GM20431 (cell line): ENCODE results near the gene FILIP1.

Experiments used
- in situ Hi-C: fragments of 300-500 bp; cut with MseI, MboI; formaldehyde crosslinking; loops from one replicate; pipeline ENCODE4 v1.15.0; 2020; ENCODE audit warnings: low sequenced_read_pairs; ENCODE audit not compliant: unreplicated experiment

Gene FILIP1

DNA sequence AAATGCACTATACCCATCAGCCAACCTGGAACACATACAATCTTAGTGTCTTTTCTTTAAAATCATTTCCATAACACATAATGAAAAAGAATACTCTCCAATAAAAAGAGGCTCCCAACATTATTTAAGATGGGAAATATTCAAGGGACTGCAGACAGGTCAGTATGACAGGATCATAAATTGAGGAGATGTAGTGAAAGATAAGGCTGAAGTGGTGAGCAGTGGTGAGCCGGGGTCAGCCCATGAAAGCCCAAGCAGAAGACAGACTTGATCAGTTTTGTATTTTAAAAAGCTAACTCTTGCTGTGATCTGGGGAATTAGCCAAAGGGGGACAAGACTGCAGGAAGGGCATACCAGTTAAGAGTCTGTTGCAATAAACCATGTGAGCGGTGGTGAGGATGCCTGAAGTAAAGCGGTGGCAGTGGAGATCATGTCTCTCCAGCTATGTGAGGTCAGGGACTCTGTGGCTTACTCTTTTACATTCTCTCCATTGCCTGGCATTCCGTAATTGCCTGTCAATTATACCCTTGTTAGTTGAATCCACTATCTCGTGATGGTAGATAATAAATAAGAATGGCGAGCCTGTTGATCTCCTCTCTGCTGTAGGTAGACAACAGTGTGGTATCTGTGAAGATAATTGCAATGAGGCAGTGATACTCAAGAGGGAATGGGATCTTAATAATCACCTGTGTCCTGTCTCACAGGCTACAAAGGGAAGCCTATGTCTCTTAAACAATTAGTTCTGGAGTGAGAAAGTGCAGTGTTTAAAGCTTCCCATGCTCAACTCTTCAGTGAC is 97.4 kb downstream of the FILIP1 start:
- in situ Hi-C loops = no loop called here

DNA sequence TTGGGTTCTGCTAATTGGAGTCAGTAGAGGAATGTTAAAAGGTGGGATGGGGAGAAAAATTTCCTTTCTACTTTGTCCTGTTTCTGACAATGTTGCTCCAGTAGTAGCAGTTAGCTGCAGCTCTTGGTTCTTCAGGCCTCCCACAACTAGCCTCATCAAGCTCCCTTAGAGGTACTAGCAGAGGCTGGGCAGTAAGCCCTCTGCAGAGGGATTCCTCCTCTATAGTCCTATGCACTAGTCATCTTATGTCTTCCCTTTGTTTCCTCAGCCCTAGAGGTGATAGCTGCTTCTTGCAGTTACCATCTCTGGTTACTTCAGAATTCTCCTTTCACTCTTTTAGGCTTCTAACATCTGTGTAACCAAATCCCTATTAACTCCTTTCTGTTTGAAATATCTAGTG is 99.8 kb downstream of the FILIP1 start:
- in situ Hi-C loops = no loop called here

DNA sequence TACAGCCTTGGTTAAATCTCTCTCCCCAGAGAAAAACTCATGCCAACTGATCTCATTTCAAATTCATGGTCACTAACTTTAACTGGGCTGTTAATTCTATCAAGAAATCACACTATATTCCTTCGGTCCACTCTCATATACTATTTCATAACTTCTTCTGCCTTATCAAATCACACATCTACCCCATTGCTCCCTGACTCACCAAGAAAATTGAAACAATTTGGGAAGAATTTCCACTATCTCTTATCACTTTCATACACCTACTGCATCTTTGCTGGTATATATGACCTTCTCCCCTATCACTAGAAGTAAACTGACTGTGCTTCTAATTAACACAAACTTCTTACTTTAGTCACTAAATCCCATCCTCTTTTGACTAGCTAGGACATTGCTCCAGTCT is 102.3 kb downstream of the FILIP1 start:
- in situ Hi-C loops = no loop called here

DNA sequence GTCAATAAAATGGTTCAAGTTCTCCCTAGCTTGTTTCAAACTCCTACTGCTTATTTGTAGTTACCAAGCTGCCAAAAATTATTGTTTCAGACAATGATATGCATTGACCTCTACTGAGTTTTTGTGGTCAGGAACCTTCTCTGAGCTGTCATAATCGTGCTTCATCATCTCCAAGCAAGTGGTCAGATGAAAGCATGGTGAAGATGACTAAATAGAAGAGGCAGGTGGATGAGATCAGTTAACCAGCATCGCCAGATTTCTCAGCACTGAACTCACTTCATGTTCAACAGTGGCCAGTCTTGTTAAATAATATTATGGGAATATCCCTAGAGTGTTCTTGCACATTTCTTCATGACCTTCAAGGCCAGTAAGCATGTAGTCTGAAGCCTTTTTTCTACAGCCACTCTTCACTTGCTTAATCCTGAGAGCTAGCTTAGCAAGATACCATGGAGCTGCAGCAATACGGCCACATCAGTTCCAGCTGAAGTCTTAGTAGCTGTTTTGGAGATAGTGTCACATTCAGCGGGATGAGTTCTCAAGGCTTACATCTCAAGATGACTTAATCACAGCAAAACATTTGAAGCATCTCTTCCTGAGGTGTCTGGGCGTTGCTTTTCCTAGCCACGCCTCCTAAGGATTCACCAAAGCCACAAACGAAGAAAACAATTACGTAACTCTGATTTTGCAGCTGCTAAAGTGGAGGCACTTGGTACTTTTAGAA is 107.4 kb downstream of the FILIP1 start:
- in situ Hi-C loops = no loop called here

DNA sequence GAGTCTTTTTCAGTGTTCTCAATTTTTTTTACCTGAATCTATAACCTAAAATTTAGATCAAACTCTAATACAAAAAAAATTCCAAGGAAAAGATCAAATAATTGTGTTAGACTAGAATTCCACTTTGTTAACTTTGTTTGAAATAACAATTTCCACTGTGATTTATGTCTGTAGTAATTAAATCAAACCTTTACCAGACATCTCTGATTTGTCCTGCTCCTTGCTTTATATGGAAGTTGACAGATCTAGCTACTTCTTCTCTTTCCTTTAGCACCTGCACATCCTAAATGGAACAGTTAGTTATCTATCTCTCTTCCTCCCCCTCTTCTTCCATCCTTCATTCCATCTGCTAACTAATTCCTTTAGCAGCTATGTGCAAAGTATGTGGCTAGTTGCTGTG is 109.5 kb downstream of the FILIP1 start:
- in situ Hi-C loops = no loop called here

DNA sequence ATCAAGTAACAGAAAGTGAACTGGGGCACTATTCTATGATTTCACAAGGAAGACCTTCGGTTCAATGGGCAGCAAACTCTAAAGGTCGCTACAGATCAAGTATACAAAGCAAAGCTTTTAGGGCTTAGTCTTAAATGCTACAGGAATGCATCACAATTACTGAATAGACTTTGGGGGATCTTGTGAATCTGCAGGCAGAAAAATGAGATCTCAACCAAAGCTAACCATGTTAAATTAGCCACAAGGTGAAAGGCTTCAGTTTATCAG is 111.0 kb downstream of the FILIP1 start:
- in situ Hi-C loops = no loop called here

DNA sequence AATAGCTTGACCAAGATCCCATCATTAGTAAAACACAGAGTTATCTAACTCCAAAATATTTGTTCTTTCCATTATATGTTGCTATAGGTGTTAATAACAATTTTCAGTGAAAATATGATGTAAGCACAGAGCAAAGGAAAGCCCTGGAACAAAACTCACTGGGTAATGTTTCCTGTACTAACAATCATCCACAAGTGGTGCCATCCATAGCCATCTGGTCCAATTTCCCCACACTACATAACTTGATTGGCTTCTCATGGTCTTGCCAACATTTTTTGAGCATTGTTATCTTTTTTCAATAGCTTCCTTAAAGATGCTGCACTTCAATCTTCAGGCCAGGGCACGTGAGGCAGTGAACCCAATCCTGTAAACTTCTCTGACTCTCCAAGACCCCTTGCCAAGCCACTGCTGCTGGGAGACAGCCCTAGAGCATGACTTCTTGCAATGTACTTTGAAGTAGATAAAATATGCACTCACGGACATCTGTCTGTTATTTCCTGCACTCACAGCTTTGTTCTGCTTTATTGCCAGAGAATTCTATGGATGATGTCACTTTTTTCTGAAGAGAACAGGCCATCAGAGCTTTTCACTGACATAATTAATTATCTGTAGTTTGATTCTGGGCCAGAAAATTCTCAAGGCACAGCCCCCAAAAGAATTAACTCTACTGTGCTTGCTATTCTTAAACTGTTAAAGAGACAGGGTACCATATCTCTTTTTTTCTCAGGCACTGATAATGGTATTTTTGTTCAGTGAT is 111.5 kb downstream of the FILIP1 start:
- in situ Hi-C loops = no loop called here

DNA sequence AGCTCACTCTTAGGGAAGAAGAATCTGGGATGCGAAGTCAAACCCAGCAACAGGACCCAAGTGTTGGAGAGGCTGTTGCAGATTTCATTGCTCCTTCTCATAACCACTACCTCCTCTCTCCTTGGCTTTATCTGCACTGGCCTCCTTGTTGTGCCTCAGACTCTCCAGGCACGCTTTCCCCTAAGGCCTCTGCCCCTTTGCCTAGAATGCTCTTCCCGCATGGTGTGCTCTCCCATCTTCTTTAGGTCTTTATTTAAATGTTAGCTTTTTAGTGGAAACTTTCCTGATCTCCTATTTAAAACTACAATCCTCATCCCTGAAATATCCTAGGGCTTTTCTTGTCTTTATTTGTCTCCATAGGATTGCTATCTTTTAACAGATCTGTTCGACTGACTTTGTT is 114.1 kb downstream of the FILIP1 start:
- in situ Hi-C loops = no loop called here

DNA sequence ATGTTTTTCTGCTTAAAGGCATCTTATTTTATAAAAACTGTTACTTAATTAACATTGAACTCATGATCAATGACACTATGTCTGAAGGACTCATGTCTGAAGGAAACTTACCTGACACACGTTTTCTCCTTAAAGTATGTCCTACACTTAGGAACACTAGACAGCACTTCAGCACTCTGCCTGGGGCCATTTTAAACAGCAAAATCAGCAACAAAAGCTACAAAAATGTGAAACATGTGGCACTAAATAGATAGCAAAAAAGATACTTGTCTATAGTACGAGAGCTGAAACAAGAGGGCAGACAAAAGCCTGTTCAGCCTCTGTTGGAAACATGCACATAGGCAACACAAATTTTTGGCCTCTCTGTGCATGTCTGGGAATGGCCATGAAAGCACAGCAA is 115.5 kb downstream of the FILIP1 start:
- in situ Hi-C loops = no loop called here

DNA sequence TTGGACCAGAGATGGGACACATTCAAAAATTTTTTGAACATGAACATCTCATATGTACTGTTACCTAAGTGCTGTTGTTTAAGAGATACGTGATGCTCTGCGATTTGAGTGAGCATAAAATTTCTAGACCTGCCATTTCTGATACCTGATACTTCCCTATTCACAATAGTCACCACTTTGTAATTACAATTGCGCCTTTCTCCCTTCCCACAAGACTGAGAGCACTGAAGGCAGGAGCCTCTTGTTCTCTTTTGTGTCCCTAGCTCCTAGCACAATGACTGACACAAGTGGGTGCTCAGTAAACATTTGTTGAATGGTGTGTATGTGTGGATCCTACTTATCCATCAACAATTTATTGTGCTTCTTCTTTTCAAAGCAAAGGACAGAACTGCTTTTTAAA is 116.2 kb downstream of the FILIP1 start:
- in situ Hi-C loops = no loop called here

DNA sequence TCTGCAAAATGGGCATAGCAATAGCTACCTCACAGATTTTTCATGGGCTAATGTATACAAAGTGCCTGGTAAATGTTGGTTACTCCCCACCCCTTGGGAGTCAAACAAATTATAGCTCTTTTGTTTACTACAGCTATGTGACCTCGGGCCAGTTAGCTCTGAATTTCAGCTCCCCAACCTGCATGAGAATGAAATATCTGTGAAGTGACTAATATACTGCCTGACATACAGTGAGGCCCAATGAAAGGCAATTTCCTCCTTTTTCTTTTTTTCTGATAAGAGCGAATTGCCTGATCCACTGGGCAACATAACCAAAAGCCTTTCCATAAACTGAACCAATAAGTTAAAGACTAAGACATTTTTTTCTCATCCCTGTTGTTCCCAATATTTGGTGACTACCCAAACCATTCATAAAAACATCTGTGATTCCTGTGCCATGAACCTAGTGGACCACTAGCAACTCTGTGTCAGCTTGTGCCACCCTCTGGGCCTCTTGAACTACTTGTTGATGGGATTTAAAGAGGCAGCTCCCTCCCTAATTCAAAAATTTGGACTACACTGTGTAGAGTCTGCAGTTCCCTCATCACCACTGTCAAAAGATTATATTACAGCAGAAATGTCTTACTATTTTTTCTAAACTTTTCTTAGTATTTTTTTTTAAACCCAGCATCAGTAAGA is 117.1 kb downstream of the FILIP1 start:
- in situ Hi-C loops = no loop called here

DNA sequence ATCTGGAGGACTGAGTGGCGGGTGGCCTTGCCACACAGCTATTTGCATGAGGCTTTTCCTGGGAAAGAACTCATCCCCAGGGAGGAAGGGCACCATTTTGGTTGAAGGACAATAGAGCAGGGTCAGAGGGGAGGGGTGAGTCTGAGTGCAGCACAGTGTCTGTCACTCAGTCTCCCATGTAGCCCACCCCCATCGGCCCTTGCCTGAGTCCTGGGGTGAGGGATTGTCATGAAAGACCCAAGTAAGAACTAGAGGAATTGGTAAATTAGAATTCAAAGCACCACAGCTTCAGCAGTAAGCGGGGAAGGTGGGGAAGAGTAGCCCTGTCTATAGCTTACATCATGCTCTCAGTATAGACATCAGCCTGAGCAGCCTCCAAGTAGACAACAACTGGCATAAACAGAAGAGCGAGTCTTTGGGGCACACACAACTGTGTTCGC is 118.6 kb downstream of the FILIP1 start:
- in situ Hi-C loops = no loop called here

DNA sequence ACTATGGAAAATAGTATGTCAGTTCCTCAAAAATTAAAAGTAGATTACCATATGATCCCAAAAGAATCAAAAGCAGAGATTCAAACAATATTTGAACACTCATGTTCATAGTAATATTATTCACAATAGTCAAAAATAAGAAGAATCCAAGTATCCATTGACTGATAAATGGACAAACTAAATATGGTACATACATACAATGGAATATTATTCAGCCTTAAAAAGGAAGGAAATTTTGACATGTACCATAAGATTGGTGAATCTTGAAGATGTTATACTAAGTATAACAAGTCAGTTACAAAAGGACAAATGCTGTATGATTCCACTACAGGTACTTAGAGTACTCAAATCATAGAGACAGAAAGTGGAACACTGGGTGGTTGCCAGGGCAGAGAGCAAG is 120.7 kb downstream of the FILIP1 start:
- in situ Hi-C loops = no loop called here

DNA sequence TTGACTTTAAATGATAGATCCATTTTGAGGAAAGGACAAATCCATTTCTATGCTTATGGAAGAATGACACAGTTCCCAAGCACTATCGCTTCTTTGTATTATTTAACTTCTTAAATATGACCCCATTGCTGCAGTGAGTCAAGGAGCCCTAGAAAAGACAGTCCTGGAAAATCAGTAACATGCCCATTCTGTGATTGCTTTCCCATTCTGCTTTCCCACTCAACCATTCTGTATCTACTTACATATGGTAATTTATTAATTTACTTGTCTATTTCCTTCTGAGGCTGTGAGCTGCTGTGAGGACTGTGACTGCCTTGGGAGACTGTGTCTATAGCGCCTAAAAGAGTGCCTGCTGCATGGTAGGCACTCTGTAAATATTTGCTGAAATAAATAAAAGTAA is 123.6 kb downstream of the FILIP1 start:
- in situ Hi-C loops = no loop called here

DNA sequence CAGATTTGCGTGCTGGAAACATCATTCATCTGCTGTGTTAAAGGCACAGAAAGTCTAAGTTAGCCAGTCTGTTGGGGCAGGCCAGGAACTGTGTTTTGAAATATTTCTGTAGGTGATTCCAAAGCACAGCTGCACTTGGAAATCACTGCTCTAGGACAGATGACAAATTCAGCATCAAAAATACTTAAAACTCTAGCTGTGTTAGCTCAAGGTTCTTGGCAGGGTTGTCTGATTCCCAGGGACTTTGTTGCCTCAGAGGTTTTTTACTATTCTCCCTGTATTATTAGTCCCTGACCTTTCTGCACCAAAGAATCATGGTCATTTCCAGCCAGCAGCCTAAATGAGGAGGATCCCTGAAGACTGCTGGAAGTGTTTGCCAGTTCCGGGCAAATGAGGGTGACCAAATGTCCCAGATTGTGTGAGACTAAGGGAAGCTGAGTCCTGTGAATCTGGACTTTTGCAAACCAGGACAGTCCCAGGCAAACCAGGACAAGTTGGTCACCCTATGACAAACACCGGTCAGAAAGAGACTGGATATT is 124.7 kb downstream of the FILIP1 start:
- in situ Hi-C loops = no loop called here

DNA sequence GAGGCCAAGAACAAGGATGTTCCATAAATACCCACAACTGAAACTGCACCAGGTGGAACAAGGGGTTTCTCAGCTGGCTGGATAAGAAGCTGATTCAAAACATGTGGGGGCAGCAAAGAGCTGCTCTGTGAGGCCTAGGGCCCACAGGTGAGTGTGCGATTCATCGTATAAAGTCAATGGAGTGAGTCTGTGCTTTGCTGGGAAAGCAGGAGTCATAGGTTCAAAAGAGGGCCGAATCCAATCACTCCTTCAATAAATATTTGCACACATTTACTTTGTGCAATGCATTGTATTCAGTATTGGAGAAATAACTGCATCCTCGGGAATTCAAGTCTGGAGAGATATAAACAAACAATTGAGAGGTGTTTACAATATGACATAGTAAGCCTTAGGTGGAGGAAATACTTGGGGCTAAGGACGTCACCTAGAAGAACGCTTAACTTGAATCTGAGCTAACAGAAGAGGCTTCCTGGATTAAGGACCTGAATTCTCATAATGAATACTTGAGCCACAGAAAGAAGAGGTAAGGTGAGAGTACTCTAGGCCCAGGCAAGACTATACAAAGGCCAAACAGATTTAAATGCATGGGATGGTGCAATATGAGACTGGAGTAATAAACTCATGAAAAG is 125.3 kb downstream of the FILIP1 start:
- in situ Hi-C loops = no loop called here

DNA sequence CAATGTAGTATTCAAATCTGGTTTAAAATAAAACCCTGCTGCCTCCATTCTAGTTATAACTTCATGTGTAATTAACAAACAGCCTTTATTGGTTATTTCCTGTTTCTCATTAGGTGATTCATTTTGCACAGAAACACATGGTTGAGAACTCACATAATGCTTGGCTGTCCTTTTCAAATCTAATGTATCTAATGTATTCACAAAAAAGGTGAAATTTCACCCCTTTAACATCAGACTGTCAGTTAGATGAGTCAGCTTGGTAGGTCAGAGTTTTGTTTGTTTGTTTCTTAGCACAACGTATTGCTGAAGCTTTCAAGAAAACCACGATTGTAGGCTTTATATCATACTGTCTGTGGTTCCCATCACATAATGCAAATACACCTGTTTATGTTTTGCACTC is 130.3 kb downstream of the FILIP1 start:
- in situ Hi-C loops = no loop called here

DNA sequence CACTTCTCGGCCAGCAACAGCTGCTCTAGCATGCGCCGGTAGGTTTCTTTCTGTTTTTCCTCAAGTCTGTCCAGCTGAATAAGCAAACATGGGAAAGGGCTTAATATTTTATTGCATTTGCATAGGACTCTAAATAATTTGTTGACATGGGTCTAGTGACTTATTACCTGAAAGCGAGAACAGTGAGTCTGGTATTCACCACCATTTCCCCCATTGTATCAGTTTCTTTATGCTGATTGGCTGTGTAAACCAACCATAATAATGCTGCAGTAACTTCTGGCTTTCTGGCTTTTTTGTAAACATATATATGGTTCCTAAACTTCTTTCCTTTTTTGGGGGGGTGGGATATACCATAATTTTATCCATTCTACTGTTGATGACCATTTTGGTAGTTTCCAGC is 140.0 kb downstream of the FILIP1 start:
- in situ Hi-C loops = no loop called here

DNA sequence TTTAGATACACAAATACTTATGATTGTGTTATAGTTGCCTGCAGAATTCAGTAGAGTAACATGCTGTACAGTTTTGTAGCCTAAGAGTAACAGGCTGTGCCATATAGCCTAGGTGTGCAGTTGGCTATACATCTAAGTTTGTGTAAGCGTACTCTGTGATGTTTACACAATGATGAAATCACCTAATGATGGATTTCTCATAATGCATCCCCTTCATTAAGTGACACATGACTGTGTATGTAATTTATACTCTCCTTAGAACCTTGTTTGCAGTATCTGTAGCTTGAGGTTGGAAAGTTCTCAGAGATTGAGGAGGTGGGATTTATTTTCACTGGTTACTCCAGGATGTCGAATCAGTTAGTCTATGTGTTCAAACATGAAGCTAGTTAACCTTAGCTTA is 142.0 kb downstream of the FILIP1 start:
- in situ Hi-C loops = no loop called here

DNA sequence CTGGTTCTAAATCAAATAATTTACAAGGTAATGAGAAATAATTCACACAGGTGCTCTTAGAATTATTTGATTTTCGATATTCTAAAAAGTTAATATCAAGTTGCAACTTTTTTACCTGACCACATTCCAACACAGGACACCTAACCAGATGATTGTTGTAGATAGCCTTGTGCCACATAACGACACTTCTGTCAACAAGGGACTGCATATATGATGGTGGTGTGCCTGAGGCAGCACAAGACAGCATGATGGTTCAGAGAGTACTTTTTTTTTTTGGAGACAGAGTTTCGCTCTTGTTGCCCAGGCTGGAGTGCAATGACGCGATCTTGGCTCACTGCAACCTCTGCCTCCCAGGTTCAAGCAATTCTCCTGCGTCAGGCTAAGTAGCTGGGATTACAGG is 142.8 kb downstream of the FILIP1 start:
- in situ Hi-C loops = no loop called here
